WTC11 (cell line): ENCODE measurements around the gene KLK3.

Experiments used
- CBFB ChIP-seq: sonication (generic); formaldehyde crosslinking; IDR thresholded peaks from 2 replicates; pipeline ENCODE4 v1.8.1; 2022; ENCODE audit warnings: mild to moderate bottlenecking, low read depth, missing genetic modification reagents
- CTCF ChIP-seq: fragments of 200-600 bp; IDR thresholded peaks from 2 replicates; pipeline ENCODE4 v1.8.0; 2022; ENCODE audit warnings: antibody characterized with exemption
- ESRRA ChIP-seq: sonication (generic); formaldehyde crosslinking; IDR thresholded peaks from 2 replicates; pipeline ENCODE4 v1.8.1; 2022; ENCODE audit warnings: mild to moderate bottlenecking, missing genetic modification reagents, borderline replicate concordance
- ETV6 ChIP-seq: sonication (generic); formaldehyde crosslinking; IDR thresholded peaks from 2 replicates; pipeline ENCODE4 v1.8.1; 2022; ENCODE audit warnings: mild to moderate bottlenecking, missing genetic modification reagents
- FOXJ3 ChIP-seq: sonication (generic); formaldehyde crosslinking; IDR thresholded peaks from 2 replicates; pipeline ENCODE4 v1.9.0; 2021; ENCODE audit warnings: missing genetic modification reagents, mild to moderate bottlenecking, borderline replicate concordance
- KAT7 ChIP-seq: sonication (generic); formaldehyde crosslinking; IDR thresholded peaks from 2 replicates; pipeline ENCODE4 v1.8.1; 2023; ENCODE audit warnings: missing genetic modification reagents, mild to moderate bottlenecking, borderline replicate concordance
- TF ChIP-seq, protein P1 (sequence below): fragments of 250-450 bp; sonication (Bioruptor Pico); IDR thresholded peaks from 2 replicates; pipeline ENCODE4 v1.9.0; 2021; ENCODE audit warnings: moderate library complexity, mild to moderate bottlenecking, inconsistent platforms, borderline replicate concordance
- TF ChIP-seq, protein P2 (sequence below): sonication (generic); formaldehyde crosslinking; IDR thresholded peaks from 2 replicates; pipeline ENCODE4 v1.8.1; 2023; ENCODE audit warnings: mild to moderate bottlenecking, missing genetic modification reagents, moderate library complexity

DNA sequence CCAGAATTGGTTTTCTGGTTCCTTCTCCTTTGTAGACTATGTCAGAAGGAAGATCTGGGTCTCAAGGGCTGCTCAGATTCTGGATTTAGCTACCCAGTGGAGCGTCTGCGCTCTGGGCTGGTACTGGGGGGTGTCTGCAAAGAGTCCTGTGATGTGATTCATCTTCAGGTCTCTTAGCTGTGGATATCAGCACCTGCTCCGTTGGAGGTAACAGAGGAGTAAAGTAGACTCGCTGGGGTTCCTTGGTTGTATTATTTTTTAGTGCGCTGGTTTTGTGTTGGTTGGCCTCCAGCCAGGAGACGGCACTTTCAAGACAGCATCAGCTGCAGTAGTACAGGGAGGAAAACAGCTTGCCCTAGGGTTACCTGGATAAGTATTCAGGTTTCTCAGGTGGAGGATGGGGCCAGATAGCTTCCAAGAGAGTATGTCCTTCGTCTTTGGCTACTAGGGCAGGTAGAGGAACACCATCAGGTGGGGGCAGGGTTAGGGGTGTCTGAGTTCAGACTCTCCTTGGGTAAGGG is 11.0 kb upstream of the KLK3 start:
- no peak for TF ChIP-seq CTCF
- no peak for TF ChIP-seq ESRRA (CRISPR knock-in tag)
- TF ChIP-seq, protein P1, sequence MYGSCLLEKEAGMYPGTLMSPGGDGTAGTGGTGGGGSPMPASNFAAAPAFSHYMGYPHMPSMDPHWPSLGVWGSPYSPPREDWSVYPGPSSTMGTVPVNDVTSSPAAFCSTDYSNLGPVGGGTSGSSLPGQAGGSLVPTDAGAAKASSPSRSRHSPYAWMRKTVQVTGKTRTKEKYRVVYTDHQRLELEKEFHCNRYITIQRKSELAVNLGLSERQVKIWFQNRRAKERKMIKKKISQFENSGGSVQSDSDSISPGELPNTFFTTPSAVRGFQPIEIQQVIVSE: no peak
- TF ChIP-seq CBFB (CRISPR knock-in tag): no peak
- TF ChIP-seq, protein P2, sequence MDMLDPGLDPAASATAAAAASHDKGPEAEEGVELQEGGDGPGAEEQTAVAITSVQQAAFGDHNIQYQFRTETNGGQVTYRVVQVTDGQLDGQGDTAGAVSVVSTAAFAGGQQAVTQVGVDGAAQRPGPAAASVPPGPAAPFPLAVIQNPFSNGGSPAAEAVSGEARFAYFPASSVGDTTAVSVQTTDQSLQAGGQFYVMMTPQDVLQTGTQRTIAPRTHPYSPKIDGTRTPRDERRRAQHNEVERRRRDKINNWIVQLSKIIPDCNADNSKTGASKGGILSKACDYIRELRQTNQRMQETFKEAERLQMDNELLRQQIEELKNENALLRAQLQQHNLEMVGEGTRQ (CRISPR knock-in tag): no peak
- no peak for TF ChIP-seq FOXJ3 (CRISPR knock-in tag)
- no peak for TF ChIP-seq KAT7
- TF ChIP-seq ETV6: no peak
